Activated T-cell treated with anti-CD3 and anti-CD28 coated beads, Interleukin-2, amount 50 U/mL, for 48 hours (primary cell): ENCODE measurements around the gene DCDC2.
"Not testable (repeated sequence)": the region's sequence is repeated elsewhere in the genome, so short reads cannot be mapped to it uniquely, and the experiment has no call there.

ENCODE experiments used
- DNase-seq, 2 experiments: peaks; one replicate each; pipeline ENCODE4 v3.0.0-alpha.2; 2020

Gene DCDC2

GRCh38 chr6:24378473-24379097 is 20.7 kb upstream of the DCDC2 start:
- DNase-seq, result no peak

- DNase-seq, result no peak
These were observed 19.0 kb upstream of the DCDC2 start for GRCh38 chr6:24376871-24377270.

- no peak for DNase-seq
These were observed 16.8 kb upstream of the DCDC2 start for GRCh38 chr6:24374612-24375011.

- DNase-seq, result not testable (repeated sequence)
These were observed 7.3 kb upstream of the DCDC2 start for GRCh38 chr6:24365103-24365633.

- DNase-seq, result not testable (repeated sequence)
These were observed 4.5 kb upstream of the DCDC2 start for GRCh38 chr6:24362363-24362762.

GRCh38 chr6:24359640-24360454 is 2.0 kb upstream of the DCDC2 start:
- peak; percentile 92 to 95 for DNase-seq

GRCh38 chr6:24358219-24358821 is 461 bp upstream of the DCDC2 start:
- no peak for DNase-seq

GRCh38 chr6:24356310-24356973 is 1.4 kb downstream of the DCDC2 start:
- no peak for DNase-seq

GRCh38 chr6:24355393-24355792 is 2.5 kb downstream of the DCDC2 start:
- no peak for DNase-seq

- DNase-seq, result no peak
These were observed 4.0 kb downstream of the DCDC2 start for GRCh38 chr6:24353861-24354260.

- DNase-seq, result no peak
These were observed 5.4 kb downstream of the DCDC2 start for GRCh38 chr6:24352434-24352833.

- DNase-seq, result no peak
These were observed 12.9 kb downstream of the DCDC2 start for GRCh38 chr6:24344976-24345375.

- DNase-seq, result no peak
These were observed 16.6 kb downstream of the DCDC2 start for GRCh38 chr6:24340998-24341938.

GRCh38 chr6:24339932-24340331 is 17.9 kb downstream of the DCDC2 start:
- no peak for DNase-seq

GRCh38 chr6:24334285-24334684 is 23.6 kb downstream of the DCDC2 start:
- DNase-seq, result no peak

- DNase-seq, result no peak
These were observed 25.5 kb downstream of the DCDC2 start for GRCh38 chr6:24332317-24332716.

- DNase-seq, result no peak
These were observed 27.6 kb downstream of the DCDC2 start for GRCh38 chr6:24330137-24330732.

- no peak for DNase-seq
These were observed 28.4 kb downstream of the DCDC2 start for GRCh38 chr6:24329451-24329850.

- no peak for DNase-seq
These were observed 28.8 kb downstream of the DCDC2 start for GRCh38 chr6:24329022-24329421.

GRCh38 chr6:24327756-24328155 is 30.1 kb downstream of the DCDC2 start:
- no peak for DNase-seq

GRCh38 chr6:24325978-24326377 is 31.9 kb downstream of the DCDC2 start:
- no peak for DNase-seq

GRCh38 chr6:24324617-24325016 is 33.2 kb downstream of the DCDC2 start:
- no peak for DNase-seq
